HEK293 (cell line): Measurements from ENCODE around the gene RTF2.

ENCODE experiments used
- CTCF ChIA-PET: fragments of 350-600 bp; formaldehyde crosslinking; extraction: SDS; loops from one replicate; lab custom pipeline; 2021; ENCODE audit warnings: antibody characterized with exemption; lab: Yijun Ruan, JAX
- POLR2A ChIA-PET: fragments of 300-600 bp; formaldehyde crosslinking; extraction: SDS; loops from one replicate; lab custom pipeline; 2020; ENCODE audit warnings: antibody characterized with exemption, inconsistent platforms; lab: Yijun Ruan, JAX
- H3K27ac ChIP-seq: fragments of 200-500 bp; sonication (Bioruptor generic); 2 replicates; pipeline ENCODE4 v1.5.1; 2014; ENCODE audit warnings: low read depth, low read length, control low read depth, inconsistent platforms; ENCODE audit errors: extremely low read depth
- H3K36me3 ChIP-seq, 2 experiments: fragments of 200-500 bp in 1 of 2; sonication (Bioruptor generic) in 1 of 2; 1 replicate in 1 of 2; 2 replicates in 1 of 2; pipeline ENCODE4 v1.5.1; 2014 to 2017; ENCODE audit warnings: inconsistent platforms in 2 of 2, low read length in 2 of 2; ENCODE audit not compliant: control insufficient read depth in 2 of 2, insufficient read depth in 1 of 2
- H3K4me1 ChIP-seq: fragments of 200-500 bp; sonication (Bioruptor generic); 2 replicates; pipeline ENCODE4 v1.5.1; 2014; ENCODE audit warnings: mild to moderate bottlenecking, low read length, inconsistent platforms; ENCODE audit not compliant: control insufficient read depth, insufficient read depth
- H3K4me3 ChIP-seq: 2 replicates; pipeline ENCODE4 v1.5.1; 2011; ENCODE audit warnings: low read depth, mild to moderate bottlenecking, control low read depth, low read length, moderate library complexity
- H3K9me3 ChIP-seq: fragments of 200-500 bp; sonication (Bioruptor generic); 2 replicates; pipeline ENCODE4 v1.5.1; 2014; ENCODE audit warnings: low read depth, low read length, inconsistent platforms; ENCODE audit not compliant: control insufficient read depth, insufficient read depth
- BCL11A ChIP-seq: fragments of 450-650 bp; formaldehyde crosslinking; IDR thresholded peaks from 2 replicates; pipeline ENCODE4 v1.5.1; 2016; ENCODE audit warnings: low read depth, missing biosample characterization, missing genetic modification characterization
- GLIS2 ChIP-seq: fragments of 450-650 bp; formaldehyde crosslinking; IDR thresholded peaks from 2 replicates; pipeline ENCODE4 v1.5.1; 2016; ENCODE audit warnings: missing biosample characterization, missing genetic modification characterization
- HOXA7 ChIP-seq: sonication (generic); formaldehyde crosslinking; IDR thresholded peaks from 2 replicates; pipeline ENCODE4 v1.8.1; 2022; ENCODE audit warnings: missing genetic modification reagents, borderline replicate concordance
- KLF10 ChIP-seq: fragments of 450-650 bp; IDR thresholded peaks from 2 replicates; pipeline ENCODE4 v1.5.1; 2018; ENCODE audit warnings: missing biosample characterization, mild to moderate bottlenecking, missing genetic modification characterization
- KLF7 ChIP-seq: fragments of 450-650 bp; formaldehyde crosslinking; IDR thresholded peaks from 2 replicates; pipeline ENCODE4 v1.5.1; 2016; ENCODE audit warnings: missing biosample characterization, missing genetic modification characterization, borderline replicate concordance
- MYNN ChIP-seq: fragments of 450-650 bp; formaldehyde crosslinking; IDR thresholded peaks from 2 replicates; pipeline ENCODE4 v1.5.1; 2016; ENCODE audit warnings: missing biosample characterization, missing genetic modification characterization, borderline replicate concordance
- OVOL3 ChIP-seq: fragments of 450-650 bp; formaldehyde crosslinking; IDR thresholded peaks from 2 replicates; pipeline ENCODE4 v1.5.1; 2016; ENCODE audit warnings: missing biosample characterization, missing genetic modification characterization
- SCRT1 ChIP-seq: fragments of 450-650 bp; formaldehyde crosslinking; IDR thresholded peaks from 2 replicates; pipeline ENCODE4 v1.5.1; 2016; ENCODE audit warnings: missing biosample characterization, missing genetic modification characterization, borderline replicate concordance
- SETDB1 ChIP-seq: IDR thresholded peaks from one replicate; pipeline ENCODE4 v1.6.1; 2017; ENCODE audit warnings: mild to moderate bottlenecking, low read length, moderate library complexity, mixed read lengths; ENCODE audit not compliant: insufficient read length
- ZBTB48 ChIP-seq: fragments of 450-650 bp; formaldehyde crosslinking; IDR thresholded peaks from 2 replicates; pipeline ENCODE4 v1.5.1; 2016; ENCODE audit warnings: missing biosample characterization, missing genetic modification characterization
- ZFP3 ChIP-seq: fragments of 450-650 bp; formaldehyde crosslinking; IDR thresholded peaks from 2 replicates; pipeline ENCODE4 v1.5.1; 2016; ENCODE audit warnings: low read depth, missing biosample characterization, missing genetic modification characterization
- ZFP41 ChIP-seq: fragments of 450-650 bp; formaldehyde crosslinking; IDR thresholded peaks from 2 replicates; pipeline ENCODE4 v1.5.1; 2016; ENCODE audit warnings: missing biosample characterization, missing genetic modification characterization, borderline replicate concordance
- ZNF114 ChIP-seq: fragments of 450-650 bp; formaldehyde crosslinking; IDR thresholded peaks from 2 replicates; pipeline ENCODE4 v1.5.0; 2017; ENCODE audit warnings: missing biosample characterization, missing genetic modification characterization
- ZNF223 ChIP-seq: fragments of 450-650 bp; formaldehyde crosslinking; IDR thresholded peaks from 2 replicates; pipeline ENCODE4 v1.5.1; 2016; ENCODE audit warnings: missing biosample characterization, missing genetic modification characterization
- ZNF416 ChIP-seq: fragments of 450-650 bp; formaldehyde crosslinking; IDR thresholded peaks from 2 replicates; pipeline ENCODE4 v1.5.1; 2016; ENCODE audit warnings: missing biosample characterization, missing genetic modification characterization
- ZNF426 ChIP-seq: fragments of 450-650 bp; formaldehyde crosslinking; IDR thresholded peaks from 2 replicates; pipeline ENCODE4 v1.5.1; 2017; ENCODE audit warnings: missing biosample characterization, missing genetic modification characterization, mild to moderate bottlenecking, inconsistent platforms, moderate library complexity
- ZNF530 ChIP-seq: fragments of 450-650 bp; formaldehyde crosslinking; IDR thresholded peaks from 2 replicates; pipeline ENCODE4 v1.5.1; 2016; ENCODE audit warnings: low read depth, missing biosample characterization, missing genetic modification characterization
- ZNF558 ChIP-seq: fragments of 450-650 bp; formaldehyde crosslinking; IDR thresholded peaks from 2 replicates; pipeline ENCODE4 v1.5.1; 2016; ENCODE audit warnings: missing biosample characterization, missing genetic modification characterization
- ZNF654 ChIP-seq: fragments of 450-650 bp; formaldehyde crosslinking; IDR thresholded peaks from 2 replicates; pipeline ENCODE4 v1.5.1; 2016; ENCODE audit warnings: low read depth, missing biosample characterization, missing genetic modification characterization
- ZNF701 ChIP-seq: fragments of 450-650 bp; formaldehyde crosslinking; IDR thresholded peaks from 2 replicates; pipeline ENCODE4 v1.5.1; 2016; ENCODE audit warnings: missing biosample characterization, missing genetic modification characterization
- ZNF707 ChIP-seq: fragments of 450-650 bp; formaldehyde crosslinking; IDR thresholded peaks from 2 replicates; pipeline ENCODE4 v1.5.1; 2016; ENCODE audit warnings: missing biosample characterization, missing genetic modification characterization
- ZNF777 ChIP-seq: fragments of 450-650 bp; formaldehyde crosslinking; IDR thresholded peaks from 2 replicates; pipeline ENCODE4 v1.5.1; 2017; ENCODE audit warnings: missing biosample characterization, missing genetic modification characterization, borderline replicate concordance
- TF ChIP-seq, protein P1 (sequence below): fragments of 450-650 bp; formaldehyde crosslinking; IDR thresholded peaks from 2 replicates; pipeline ENCODE4 v1.5.1; 2016; ENCODE audit warnings: missing biosample characterization, missing genetic modification characterization
- TF ChIP-seq, protein P2 (sequence below): fragments of 450-650 bp; formaldehyde crosslinking; IDR thresholded peaks from 2 replicates; pipeline ENCODE4 v1.5.1; 2016; ENCODE audit warnings: missing biosample characterization, missing genetic modification characterization
- TF ChIP-seq, protein P3 (sequence below): fragments of 450-650 bp; formaldehyde crosslinking; IDR thresholded peaks from 2 replicates; pipeline ENCODE4 v1.5.1; 2016; ENCODE audit warnings: missing biosample characterization, missing genetic modification characterization
- TF ChIP-seq, protein P4 (sequence below): fragments of 450-650 bp; IDR thresholded peaks from 2 replicates; pipeline ENCODE4 v1.5.1; 2018; ENCODE audit warnings: missing biosample characterization, mild to moderate bottlenecking, missing genetic modification characterization

Gene RTF2

DNA sequence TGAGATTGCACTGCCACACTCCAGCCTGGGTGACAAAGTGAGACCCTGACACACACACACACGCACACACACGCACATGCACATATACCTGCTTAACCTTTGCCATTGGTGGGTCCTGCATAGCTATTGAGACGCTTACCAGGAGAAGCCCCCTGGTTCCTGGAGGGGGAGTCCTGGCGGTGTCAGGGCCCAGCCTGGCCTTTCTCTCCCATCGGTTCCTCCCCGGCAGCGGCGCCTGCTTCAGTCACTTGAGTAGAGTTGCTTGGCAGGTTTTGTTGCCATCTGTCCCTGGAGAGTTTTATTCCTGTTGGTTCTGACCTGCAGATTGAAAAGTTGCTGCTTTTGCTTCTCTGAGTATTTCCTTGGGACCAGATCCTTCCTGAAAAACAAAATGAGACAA lies 35.5 kb downstream of the RTF2 start:
- H3K4me3 ChIP-seq: no peak overlapping the region
- ChIA-PET CTCF (interaction anchor here (1.3 kb wide), 1 partner anchor 11 kb away, joined by 4 read pairs; no protein-coding TSS in a partner anchor), POLR2A (no interaction called here)
- TF ChIP-seq ZNF426 (tag by site-specific recombination): no peak
- TF ChIP-seq ZNF558 (tag by site-specific recombination): no peak
- TF ChIP-seq, protein P1, sequence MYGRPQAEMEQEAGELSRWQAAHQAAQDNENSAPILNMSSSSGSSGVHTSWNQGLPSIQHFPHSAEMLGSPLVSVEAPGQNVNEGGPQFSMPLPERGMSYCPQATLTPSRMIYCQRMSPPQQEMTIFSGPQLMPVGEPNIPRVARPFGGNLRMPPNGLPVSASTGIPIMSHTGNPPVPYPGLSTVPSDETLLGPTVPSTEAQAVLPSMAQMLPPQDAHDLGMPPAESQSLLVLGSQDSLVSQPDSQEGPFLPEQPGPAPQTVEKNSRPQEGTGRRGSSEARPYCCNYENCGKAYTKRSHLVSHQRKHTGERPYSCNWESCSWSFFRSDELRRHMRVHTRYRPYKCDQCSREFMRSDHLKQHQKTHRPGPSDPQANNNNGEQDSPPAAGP (tag by site-specific recombination): no peak
- TF ChIP-seq GLIS2: no peak
- TF ChIP-seq ZNF707 (tag by site-specific recombination): no peak
- TF ChIP-seq ZNF416 (tag by site-specific recombination): no peak
- TF ChIP-seq, protein P2, sequence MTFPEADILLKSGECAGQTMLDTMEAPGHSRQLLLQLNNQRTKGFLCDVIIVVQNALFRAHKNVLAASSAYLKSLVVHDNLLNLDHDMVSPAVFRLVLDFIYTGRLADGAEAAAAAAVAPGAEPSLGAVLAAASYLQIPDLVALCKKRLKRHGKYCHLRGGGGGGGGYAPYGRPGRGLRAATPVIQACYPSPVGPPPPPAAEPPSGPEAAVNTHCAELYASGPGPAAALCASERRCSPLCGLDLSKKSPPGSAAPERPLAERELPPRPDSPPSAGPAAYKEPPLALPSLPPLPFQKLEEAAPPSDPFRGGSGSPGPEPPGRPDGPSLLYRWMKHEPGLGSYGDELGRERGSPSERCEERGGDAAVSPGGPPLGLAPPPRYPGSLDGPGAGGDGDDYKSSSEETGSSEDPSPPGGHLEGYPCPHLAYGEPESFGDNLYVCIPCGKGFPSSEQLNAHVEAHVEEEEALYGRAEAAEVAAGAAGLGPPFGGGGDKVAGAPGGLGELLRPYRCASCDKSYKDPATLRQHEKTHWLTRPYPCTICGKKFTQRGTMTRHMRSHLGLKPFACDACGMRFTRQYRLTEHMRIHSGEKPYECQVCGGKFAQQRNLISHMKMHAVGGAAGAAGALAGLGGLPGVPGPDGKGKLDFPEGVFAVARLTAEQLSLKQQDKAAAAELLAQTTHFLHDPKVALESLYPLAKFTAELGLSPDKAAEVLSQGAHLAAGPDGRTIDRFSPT: no peak
- no peak for TF ChIP-seq OVOL3 (tag by site-specific recombination)
- no peak for TF ChIP-seq KLF10 (tag by site-specific recombination)
- no peak overlapping the region for H3K27ac ChIP-seq
- H3K36me3 ChIP-seq: peaks cover 0 to 8% of the 10 kb centered on the region in 2 experiments; a peak in 1 of 3 replicates
- H3K4me1 ChIP-seq: no peaks in the 10 kb centered on the region
- H3K9me3 ChIP-seq: no peaks in the 10 kb centered on the region

DNA sequence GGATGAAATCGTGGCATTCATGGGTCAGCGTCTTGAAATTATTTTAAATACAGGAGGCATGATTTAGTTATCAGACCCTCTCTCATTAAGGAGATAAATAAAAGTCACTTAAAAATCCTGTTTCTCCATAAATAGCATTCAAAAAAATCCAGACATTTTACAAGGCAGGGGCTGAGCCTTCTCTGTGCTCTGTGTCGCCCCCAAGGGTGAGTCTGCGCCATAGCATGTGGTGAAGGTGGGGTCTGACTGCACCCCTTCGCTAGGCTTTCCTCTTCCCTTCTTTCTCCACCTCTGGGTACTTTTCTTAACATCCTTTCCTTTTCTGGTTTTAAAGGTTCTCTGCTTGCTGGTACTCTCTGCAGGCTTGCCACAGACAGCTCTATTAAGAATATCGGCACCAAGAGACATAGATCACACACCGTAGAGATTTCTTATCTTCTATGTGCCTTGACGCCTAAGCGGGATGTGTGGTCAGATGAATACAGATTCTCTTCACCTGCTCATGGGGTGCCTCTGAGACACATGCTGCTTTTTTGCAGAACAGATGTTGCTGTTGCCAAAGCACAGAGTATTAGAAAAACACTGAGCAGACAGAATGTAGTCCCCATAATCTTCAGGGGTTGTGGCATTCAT lies 36.1 kb downstream of the RTF2 start:
- Histone ChIP-seq H3K9me3 (no peaks in the 10 kb centered on the region), H3K36me3 (peaks cover 0 to 8% of the 10 kb centered on the region in 2 experiments; a peak in 1 of 3 replicates), H3K4me3 (no peak overlapping the region), H3K4me1 (no peaks in the 10 kb centered on the region), H3K27ac (no peak overlapping the region)
- TF ChIP-seq, protein P3, sequence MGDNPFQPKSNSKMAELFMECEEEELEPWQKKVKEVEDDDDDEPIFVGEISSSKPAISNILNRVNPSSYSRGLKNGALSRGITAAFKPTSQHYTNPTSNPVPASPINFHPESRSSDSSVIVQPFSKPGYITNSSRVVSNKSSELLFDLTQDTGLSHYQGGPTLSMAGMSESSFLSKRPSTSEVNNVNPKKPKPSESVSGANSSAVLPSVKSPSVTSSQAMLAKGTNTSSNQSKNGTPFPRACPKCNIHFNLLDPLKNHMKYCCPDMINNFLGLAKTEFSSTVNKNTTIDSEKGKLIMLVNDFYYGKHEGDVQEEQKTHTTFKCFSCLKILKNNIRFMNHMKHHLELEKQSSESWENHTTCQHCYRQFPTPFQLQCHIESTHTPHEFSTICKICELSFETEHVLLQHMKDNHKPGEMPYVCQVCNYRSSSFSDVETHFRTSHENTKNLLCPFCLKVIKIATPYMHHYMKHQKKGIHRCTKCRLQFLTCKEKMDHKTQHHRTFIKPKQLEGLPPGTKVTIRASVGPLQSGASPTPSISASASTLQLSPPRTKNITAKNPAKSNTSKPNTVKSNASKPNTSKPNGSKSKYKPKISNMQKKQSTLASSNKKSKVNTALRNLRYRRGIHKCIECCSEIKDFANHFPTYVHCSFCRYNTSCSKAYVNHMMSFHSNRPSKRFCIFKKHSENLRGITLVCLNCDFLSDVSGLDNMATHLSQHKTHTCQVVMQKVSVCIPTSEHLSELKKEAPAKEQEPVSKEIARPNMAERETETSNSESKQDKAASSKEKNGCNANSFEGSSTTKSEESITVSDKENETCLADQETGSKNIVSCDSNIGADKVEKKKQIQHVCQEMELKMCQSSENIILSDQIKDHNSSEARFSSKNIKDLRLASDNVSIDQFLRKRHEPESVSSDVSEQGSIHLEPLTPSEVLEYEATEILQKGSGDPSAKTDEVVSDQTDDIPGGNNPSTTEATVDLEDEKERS (tag by site-specific recombination): no peak
- TF ChIP-seq ZFP41 (tag by site-specific recombination) (no peak), ZBTB48 (tag by site-specific recombination) (no peak), KLF7 (tag by site-specific recombination) (no peak), ZNF426 (tag by site-specific recombination) (no peak), ZNF530 (no peak), BCL11A (tag by site-specific recombination) (no peak), SETDB1 (no peak), SCRT1 (no peak), MYNN (tag by site-specific recombination) (no peak), HOXA7 (CRISPR knock-in tag) (no peak), ZNF701 (tag by site-specific recombination) (no peak), ZNF777 (tag by site-specific recombination) (no peak), ZNF223 (tag by site-specific recombination) (no peak), ZNF114 (tag by site-specific recombination) (no peak), ZNF654 (tag by site-specific recombination) (no peak), ZFP3 (tag by site-specific recombination) (no peak)
- TF ChIP-seq, protein P4, sequence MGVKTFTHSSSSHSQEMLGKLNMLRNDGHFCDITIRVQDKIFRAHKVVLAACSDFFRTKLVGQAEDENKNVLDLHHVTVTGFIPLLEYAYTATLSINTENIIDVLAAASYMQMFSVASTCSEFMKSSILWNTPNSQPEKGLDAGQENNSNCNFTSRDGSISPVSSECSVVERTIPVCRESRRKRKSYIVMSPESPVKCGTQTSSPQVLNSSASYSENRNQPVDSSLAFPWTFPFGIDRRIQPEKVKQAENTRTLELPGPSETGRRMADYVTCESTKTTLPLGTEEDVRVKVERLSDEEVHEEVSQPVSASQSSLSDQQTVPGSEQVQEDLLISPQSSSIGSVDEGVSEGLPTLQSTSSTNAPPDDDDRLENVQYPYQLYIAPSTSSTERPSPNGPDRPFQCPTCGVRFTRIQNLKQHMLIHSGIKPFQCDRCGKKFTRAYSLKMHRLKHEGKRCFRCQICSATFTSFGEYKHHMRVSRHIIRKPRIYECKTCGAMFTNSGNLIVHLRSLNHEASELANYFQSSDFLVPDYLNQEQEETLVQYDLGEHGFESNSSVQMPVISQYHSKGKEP (tag by site-specific recombination): no peak
- CTCF ChIA-PET: interaction anchor here (0.7 to 1.3 kb wide), 3 partner anchors 10 to 21 kb away, joined by 3 to 4 read pairs (median 4); no protein-coding TSS in a partner anchor
- POLR2A ChIA-PET: no interaction called here
